AG04450 (cell line): ENCODE data around the gene GSE1. TPM values are rescaled to one million over a fixed set of nuclear protein-coding genes. Genes with fewer than 3 reads are reported as not detected.

Experiments
- CTCF ChIA-PET: fragments of 300-600, 350-600 bp; formaldehyde crosslinking; extraction: SDS; loops from one replicate; lab custom pipeline; 2022; ENCODE audit warnings: antibody characterized with exemption, inconsistent platforms; lab: Charles Lee
- POLR2A ChIA-PET: fragments of 350-600 bp; formaldehyde crosslinking; extraction: SDS; loops from one replicate; lab custom pipeline; 2021; ENCODE audit warnings: antibody characterized with exemption, inconsistent platforms; lab: Yijun Ruan, JAX
- DNase-seq: peaks from one replicate; pipeline ENCODE4 v3.0.0-alpha.2; 2011; ENCODE audit warnings: low read depth, low spot score
- H3K27ac ChIP-seq: one replicate; pipeline ENCODE4 v1.5.1; 2012; ENCODE audit warnings: low read depth, low read length, control low read depth
- H3K27me3 ChIP-seq: one replicate; pipeline ENCODE4 v1.6.0; 2012; ENCODE audit warnings: low read length; ENCODE audit not compliant: control insufficient read depth, insufficient read depth
- H3K4me3 ChIP-seq: 2 replicates; pipeline ENCODE4 v1.5.1; 2011; ENCODE audit warnings: mild to moderate bottlenecking, low read depth, low read length, control low read depth
- H3K9me3 ChIP-seq: 2 replicates; pipeline ENCODE4 v1.5.1; 2012; ENCODE audit warnings: low read length; ENCODE audit not compliant: control insufficient read depth, insufficient read depth
- polyA plus RNA-seq: library from polyadenylated mRNA; depleted of rRNA; stranded (reverse); fragments of >200 nt; gene quantifications from 2 replicates; pipeline ENCODE4 v1.2.3, GENCODE V29; 2011
- TF ChIP-seq, protein P1 (sequence below): IDR thresholded peaks from 2 replicates; pipeline ENCODE4 v1.5.1; 2011; ENCODE audit warnings: low read depth, low read length, control low read depth, inconsistent platforms

GSE1 gene
- polyA plus RNA-seq, 1 experiment, result 18.2 TPM

GRCh38 chr16:85651629-85652430 is 38.7 kb downstream of the GSE1 start:
- TF ChIP-seq, protein P1, sequence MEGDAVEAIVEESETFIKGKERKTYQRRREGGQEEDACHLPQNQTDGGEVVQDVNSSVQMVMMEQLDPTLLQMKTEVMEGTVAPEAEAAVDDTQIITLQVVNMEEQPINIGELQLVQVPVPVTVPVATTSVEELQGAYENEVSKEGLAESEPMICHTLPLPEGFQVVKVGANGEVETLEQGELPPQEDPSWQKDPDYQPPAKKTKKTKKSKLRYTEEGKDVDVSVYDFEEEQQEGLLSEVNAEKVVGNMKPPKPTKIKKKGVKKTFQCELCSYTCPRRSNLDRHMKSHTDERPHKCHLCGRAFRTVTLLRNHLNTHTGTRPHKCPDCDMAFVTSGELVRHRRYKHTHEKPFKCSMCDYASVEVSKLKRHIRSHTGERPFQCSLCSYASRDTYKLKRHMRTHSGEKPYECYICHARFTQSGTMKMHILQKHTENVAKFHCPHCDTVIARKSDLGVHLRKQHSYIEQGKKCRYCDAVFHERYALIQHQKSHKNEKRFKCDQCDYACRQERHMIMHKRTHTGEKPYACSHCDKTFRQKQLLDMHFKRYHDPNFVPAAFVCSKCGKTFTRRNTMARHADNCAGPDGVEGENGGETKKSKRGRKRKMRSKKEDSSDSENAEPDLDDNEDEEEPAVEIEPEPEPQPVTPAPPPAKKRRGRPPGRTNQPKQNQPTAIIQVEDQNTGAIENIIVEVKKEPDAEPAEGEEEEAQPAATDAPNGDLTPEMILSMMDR, result no peak
- H3K9me3 ChIP-seq, result no peaks in the 10 kb centered on the region; the same call in 1 of the 2 replicates
- no peak overlapping the region for H3K4me3 ChIP-seq
- DNase-seq, result no peak
- POLR2A ChIA-PET, result no interaction called here
- CTCF ChIA-PET, result no interaction called here
- no peaks in the 10 kb centered on the region for H3K27me3 ChIP-seq
- no peak overlapping the region for H3K27ac ChIP-seq

DNA sequence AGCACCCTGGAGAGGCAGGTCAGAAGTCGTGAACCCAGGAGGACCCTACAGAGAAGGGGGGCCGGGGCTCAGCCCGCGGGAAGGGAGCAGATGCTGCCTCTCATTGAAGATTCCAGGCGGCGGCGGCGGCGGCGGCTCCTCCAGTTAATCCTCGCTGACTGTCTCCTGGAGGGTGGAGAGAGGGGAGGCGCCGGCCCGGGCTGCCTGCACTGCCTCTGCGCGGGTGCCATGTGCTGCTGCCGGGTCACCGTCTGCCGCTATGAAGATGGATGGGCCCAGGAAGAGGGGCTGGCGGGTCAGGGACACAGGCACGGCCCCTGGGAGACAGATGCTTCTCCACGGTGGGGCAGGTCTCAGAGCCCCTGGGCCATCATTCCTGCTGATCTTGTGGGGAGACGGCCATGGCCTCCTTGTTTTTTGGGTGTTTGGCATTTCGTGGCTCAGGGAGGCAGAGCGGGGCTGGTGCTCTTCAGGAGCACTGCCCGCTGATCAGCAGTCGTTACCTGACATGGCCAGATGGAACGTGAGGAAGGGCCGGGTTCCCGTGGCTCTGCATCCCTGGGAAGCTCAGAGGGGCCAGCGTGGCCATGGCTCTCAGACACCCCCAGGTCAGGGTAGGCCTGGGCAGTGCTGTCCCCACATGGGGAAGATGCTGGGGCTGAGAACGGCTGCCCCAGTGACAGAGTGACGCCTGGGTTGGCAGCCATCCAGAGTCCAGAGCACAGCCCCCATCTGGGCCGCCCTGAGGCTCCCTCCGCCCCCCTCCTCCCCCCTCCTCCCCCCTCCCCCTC is 39.5 kb downstream of the GSE1 start:
- TF ChIP-seq, protein P1, result no peak
- Histone ChIP-seq H3K4me3 (no peak overlapping the region), H3K9me3 (no peaks in the 10 kb centered on the region; the same call in 1 of the 2 replicates), H3K27me3 (no peaks in the 10 kb centered on the region), H3K27ac (peak overlapping the region; percentile 11)
- POLR2A ChIA-PET, result no interaction called here
- CTCF ChIA-PET, result interaction anchor here (0.7 kb wide), 1 partner anchor 283 kb away, joined by 3 read pairs; no protein-coding TSS in a partner anchor
- no peak for DNase-seq

- POLR2A ChIA-PET, result no interaction called here
- Histone ChIP-seq H3K27me3 (no peaks in the 10 kb centered on the region), H3K4me3 (no peak overlapping the region), H3K27ac (no peak overlapping the region), H3K9me3 (no peaks in the 10 kb centered on the region; the same call in 1 of the 2 replicates)
- CTCF ChIA-PET, result interaction anchor here (0.7 kb wide), 1 partner anchor 283 kb away, joined by 3 read pairs; no protein-coding TSS in a partner anchor
- DNase-seq, result no peak
- TF ChIP-seq, protein P1, result no peak
Measured at GRCh38 chr16:85653290-85653891, 40.3 kb downstream of the GSE1 start.

GRCh38 chr16:85654251-85655095 is 41.4 kb downstream of the GSE1 start:
- Histone ChIP-seq H3K27me3 (no peaks in the 10 kb centered on the region), H3K9me3 (no peaks in the 10 kb centered on the region; the same call in 1 of the 2 replicates), H3K27ac (no peak overlapping the region), H3K4me3 (no peak overlapping the region)
- DNase-seq, result no peak
- TF ChIP-seq, protein P1, result no peak
- ChIA-PET POLR2A (no interaction called here), CTCF (interaction anchor here (0.7 kb wide), 1 partner anchor 26 kb away, joined by 5 read pairs; no protein-coding TSS in a partner anchor)
